Measurements from ENCODE around the gene AKAP6.
"Not testable (repeated sequence)": the region's sequence is repeated elsewhere in the genome, so short reads cannot be mapped to it uniquely, and the experiment has no call there.

Gene AKAP6

GRCh38 chr14:32785585-32785984 is 456.5 kb downstream of the AKAP6 start:
- no peak for DNase-seq

- DNase-seq, result no peak
These were observed 457.8 kb downstream of the AKAP6 start for GRCh38 chr14:32786886-32787285.

- DNase-seq, result not testable (repeated sequence)
These were observed 463.9 kb downstream of the AKAP6 start for GRCh38 chr14:32793033-32793432.

GRCh38 chr14:32800320-32800719 is 471.2 kb downstream of the AKAP6 start:
- DNase-seq, result no peak

- no peak for DNase-seq
These were observed 473.2 kb downstream of the AKAP6 start for GRCh38 chr14:32802295-32802694.

- no peak for DNase-seq
These were observed 476.9 kb downstream of the AKAP6 start for GRCh38 chr14:32805979-32806378.

GRCh38 chr14:32808644-32809043 is 479.5 kb downstream of the AKAP6 start:
- peak; percentile 100 for DNase-seq

GRCh38 chr14:32809255-32809654 is 480.2 kb downstream of the AKAP6 start:
- peak; percentile 40 for DNase-seq

- DNase-seq, result no peak
These were observed 484.3 kb downstream of the AKAP6 start for GRCh38 chr14:32813401-32813800.

GRCh38 chr14:32814721-32815120 is 485.6 kb downstream of the AKAP6 start:
- DNase-seq, result no peak

GRCh38 chr14:32816588-32816987 is 487.5 kb downstream of the AKAP6 start:
- no peak for DNase-seq

- DNase-seq, result no peak
These were observed 488.7 kb downstream of the AKAP6 start for GRCh38 chr14:32817780-32818179.

GRCh38 chr14:32818581-32818980 is 489.5 kb downstream of the AKAP6 start:
- no peak for DNase-seq

GRCh38 chr14:32820181-32820580 is 491.1 kb downstream of the AKAP6 start:
- no peak for DNase-seq

GRCh38 chr14:32820682-32821081 is 491.6 kb downstream of the AKAP6 start:
- no peak for DNase-seq

- DNase-seq, result no peak
These were observed 493.0 kb downstream of the AKAP6 start for GRCh38 chr14:32821964-32822653.

GRCh38 chr14:32823706-32824105 is 494.6 kb downstream of the AKAP6 start:
- no peak for DNase-seq

GRCh38 chr14:32824195-32824594 is 495.1 kb downstream of the AKAP6 start:
- DNase-seq, result no peak

- no peak for DNase-seq
These were observed 496.0 kb downstream of the AKAP6 start for GRCh38 chr14:32825058-32825457.

GRCh38 chr14:32826404-32827082 is 497.4 kb downstream of the AKAP6 start:
- DNase-seq, result no peak

GRCh38 chr14:32827514-32827913 is 498.4 kb downstream of the AKAP6 start:
- no peak for DNase-seq

GRCh38 chr14:32835924-32836323 is 506.8 kb downstream of the AKAP6 start:
- DNase-seq, result no peak

- no peak for DNase-seq
These were observed 512.6 kb downstream of the AKAP6 start for GRCh38 chr14:32841698-32842097.

- no peak for DNase-seq
These were observed 517.8 kb downstream of the AKAP6 start for GRCh38 chr14:32846821-32847365.

Measured in NCI-H2029 (cell line).